HUES64 (cell line): ENCODE results near the gene BANP.
"Not testable (repeated sequence)": the region's sequence is repeated elsewhere in the genome, so short reads cannot be mapped to it uniquely, and the experiment has no call there.

Experiments
- H3K27ac ChIP-seq: 2 replicates; pipeline ENCODE4 v1.7.0; 2013; ENCODE audit warnings: low read depth, low read length, inconsistent platforms
- H3K27me3 ChIP-seq: 2 replicates; pipeline ENCODE4 v1.6.1; 2013; ENCODE audit warnings: mild to moderate bottlenecking, low read length; ENCODE audit not compliant: insufficient read depth
- H3K36me3 ChIP-seq: 2 replicates; pipeline ENCODE4 v1.6.1; 2013; ENCODE audit warnings: mild to moderate bottlenecking, low read length; ENCODE audit not compliant: insufficient read depth
- H3K4me1 ChIP-seq: 2 replicates; pipeline ENCODE4 v1.6.1; 2013; ENCODE audit warnings: mild to moderate bottlenecking, low read length, moderate library complexity; ENCODE audit not compliant: insufficient read depth
- H3K4me3 ChIP-seq: 2 replicates; pipeline ENCODE4 v1.5.1; 2013; ENCODE audit warnings: mild to moderate bottlenecking, low read length, moderate library complexity
- H3K9ac ChIP-seq: 2 replicates; pipeline ENCODE4 v1.6.1; 2013; ENCODE audit warnings: mild to moderate bottlenecking, low read depth, low read length
- H3K9me3 ChIP-seq: 2 replicates; pipeline ENCODE4 v1.6.1; 2013; ENCODE audit warnings: low read depth, low read length; ENCODE audit not compliant: insufficient read depth
- WGBS: fragments of 150-250, 120-280 bp; methylation state at CpG from one replicate; pipeline ENCODE4 v1.1.7; 2013; ENCODE audit warnings: missing lambda C conversion rate; 5-methylcytosine and 5-hydroxymethylcytosine counted together

BANP gene

GRCh38 chr16:88037359-88037758 is 86.1 kb downstream of the BANP start:
- 100% methylated on average over 1 of the region's 10 CpGs for WGBS
- peaks cover 25% of the 10 kb centered on the region for H3K36me3 ChIP-seq
- H3K4me3 ChIP-seq, H3K9me3 ChIP-seq, H3K4me1 ChIP-seq, H3K9ac ChIP-seq, H3K27ac ChIP-seq, H3K27me3 ChIP-seq: not testable (repeated sequence)

DNA sequence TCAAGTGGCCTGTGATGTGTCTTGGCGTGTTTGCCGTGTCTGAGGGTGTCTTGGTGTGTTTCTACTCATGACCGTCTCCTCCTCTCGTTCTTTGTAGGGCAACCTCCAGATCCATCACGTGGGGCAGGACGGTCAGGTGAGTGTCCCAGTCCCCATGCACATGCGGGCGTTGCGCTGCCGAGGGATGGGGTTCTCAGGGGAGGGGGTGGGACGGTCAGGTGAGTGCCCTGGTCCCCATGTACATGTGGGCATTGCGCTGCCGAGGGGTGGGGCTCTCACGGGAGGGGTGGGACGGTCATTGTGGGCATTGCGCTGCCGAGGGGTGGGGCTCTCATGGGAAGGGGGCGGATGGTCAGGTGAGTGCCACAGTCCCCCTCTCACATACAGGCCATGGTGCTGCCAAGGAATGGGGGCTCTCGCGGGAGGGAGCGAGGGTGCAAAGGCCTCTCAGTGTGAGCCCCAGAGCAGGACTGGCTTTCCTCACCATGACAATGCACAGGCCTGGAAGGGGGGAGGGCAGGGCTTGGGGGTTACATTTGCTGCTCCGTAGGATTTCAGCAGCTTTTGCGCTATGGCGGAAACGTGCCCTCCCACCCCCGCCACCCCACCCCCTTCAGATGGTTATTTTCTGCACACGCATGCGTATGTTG is 86.8 kb downstream of the BANP start:
- H3K4me3 ChIP-seq, H3K27me3 ChIP-seq, H3K9ac ChIP-seq, H3K9me3 ChIP-seq, H3K27ac ChIP-seq, H3K4me1 ChIP-seq: not testable (repeated sequence)
- peaks cover 25% of the 10 kb centered on the region for H3K36me3 ChIP-seq
- 93% methylated on average over 27 of the region's 28 CpGs for WGBS

- not testable (repeated sequence) for H3K27ac ChIP-seq, H3K9me3 ChIP-seq, H3K4me1 ChIP-seq, H3K4me3 ChIP-seq, H3K27me3 ChIP-seq, H3K9ac ChIP-seq
- 94% methylated on average over 9 of the region's 9 CpGs for WGBS
- H3K36me3 ChIP-seq, result peaks cover 25% of the 10 kb centered on the region
These were observed 87.3 kb downstream of the BANP start for GRCh38 chr16:88038526-88038908.

- no peaks in the 10 kb centered on the region for H3K4me1 ChIP-seq
- H3K36me3 ChIP-seq, result peaks cover 24% of the 10 kb centered on the region
- no peak overlapping the region for H3K4me3 ChIP-seq
- no peaks in the 10 kb centered on the region for H3K9me3 ChIP-seq
- no peak overlapping the region for H3K9ac ChIP-seq
- H3K27ac ChIP-seq, result no peak overlapping the region
- H3K27me3 ChIP-seq, result no peaks in the 10 kb centered on the region
- 95% methylated on average over 11 of the region's 11 CpGs for WGBS
These were observed 88.4 kb downstream of the BANP start for GRCh38 chr16:88039591-88039990.

DNA sequence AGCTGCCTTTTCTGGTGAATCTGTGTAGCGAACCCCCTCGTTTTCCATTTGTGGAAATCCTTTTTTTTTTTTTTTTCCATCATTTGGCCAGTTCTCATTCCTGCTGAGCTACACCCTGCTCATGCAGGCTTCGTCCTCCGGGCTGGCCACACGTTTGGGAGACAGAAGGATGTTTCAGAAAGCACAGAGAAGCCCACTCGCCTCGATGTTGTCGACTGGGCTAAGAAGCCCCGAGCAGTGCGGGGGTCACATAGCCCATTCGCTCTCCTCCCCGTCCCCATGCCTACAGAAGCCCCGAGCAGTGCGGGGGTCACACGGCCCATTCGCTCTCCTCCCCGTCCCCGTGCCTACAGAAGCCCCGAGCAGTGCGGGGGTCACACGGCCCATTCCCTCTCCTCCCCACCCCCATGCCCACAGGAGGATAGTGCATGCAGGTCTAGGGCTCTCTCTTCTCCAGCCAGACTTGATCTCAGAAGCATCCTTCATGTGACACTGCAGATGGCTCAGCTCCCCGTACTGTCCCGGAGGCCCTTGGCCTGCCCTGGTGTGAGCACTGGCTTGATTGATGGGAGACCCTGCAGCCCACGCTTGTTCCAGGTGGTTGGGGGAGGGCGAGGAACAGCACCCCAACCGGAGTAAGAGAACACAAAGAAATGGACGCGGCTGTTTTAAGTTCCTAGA is 89.1 kb downstream of the BANP start:
- H3K27me3 ChIP-seq, H3K4me3 ChIP-seq, H3K9me3 ChIP-seq, H3K4me1 ChIP-seq, H3K27ac ChIP-seq, H3K9ac ChIP-seq: not testable (repeated sequence)
- peaks cover 17% of the 10 kb centered on the region for H3K36me3 ChIP-seq
- 91% methylated on average over 28 of the region's 28 CpGs for WGBS

GRCh38 chr16:88040877-88041244 is 89.6 kb downstream of the BANP start:
- not testable (repeated sequence) for H3K27me3 ChIP-seq, H3K4me3 ChIP-seq, H3K27ac ChIP-seq, H3K9ac ChIP-seq, H3K4me1 ChIP-seq, H3K9me3 ChIP-seq
- H3K36me3 ChIP-seq, result peaks cover 12% of the 10 kb centered on the region
- WGBS, result 95% methylated on average over 5 of the region's 5 CpGs

- H3K27me3 ChIP-seq, H3K4me3 ChIP-seq, H3K36me3 ChIP-seq, H3K9ac ChIP-seq, H3K27ac ChIP-seq, H3K4me1 ChIP-seq, H3K9me3 ChIP-seq: not testable (repeated sequence)
- 97% methylated on average over 11 of the region's 11 CpGs for WGBS
These were observed 90.3 kb downstream of the BANP start for GRCh38 chr16:88041506-88041905.

- not testable (repeated sequence) for H3K27me3 ChIP-seq, H3K4me1 ChIP-seq, H3K9ac ChIP-seq, H3K36me3 ChIP-seq, H3K27ac ChIP-seq, H3K4me3 ChIP-seq, H3K9me3 ChIP-seq
- WGBS, result 94% methylated on average over 18 of the region's 18 CpGs
These were observed 90.8 kb downstream of the BANP start for GRCh38 chr16:88041986-88042562.

GRCh38 chr16:88043208-88043910 is 92.1 kb downstream of the BANP start:
- not testable (repeated sequence) for H3K9me3 ChIP-seq, H3K27ac ChIP-seq, H3K4me1 ChIP-seq, H3K4me3 ChIP-seq, H3K27me3 ChIP-seq, H3K9ac ChIP-seq
- peaks cover 11% of the 10 kb centered on the region for H3K36me3 ChIP-seq
- WGBS, result 88% methylated on average over 7 of the region's 8 CpGs

GRCh38 chr16:88044121-88044581 is 92.9 kb downstream of the BANP start:
- not testable (repeated sequence) for H3K9me3 ChIP-seq, H3K27me3 ChIP-seq, H3K4me3 ChIP-seq, H3K27ac ChIP-seq, H3K9ac ChIP-seq, H3K4me1 ChIP-seq
- H3K36me3 ChIP-seq, result peaks cover 14% of the 10 kb centered on the region
- 97% methylated on average over 14 of the region's 14 CpGs for WGBS

GRCh38 chr16:88045361-88045760 is 94.1 kb downstream of the BANP start:
- H3K9me3 ChIP-seq, H3K4me1 ChIP-seq, H3K9ac ChIP-seq, H3K4me3 ChIP-seq, H3K27me3 ChIP-seq, H3K27ac ChIP-seq: not testable (repeated sequence)
- H3K36me3 ChIP-seq, result peaks cover 19% of the 10 kb centered on the region
- 96% methylated on average over 8 of the region's 11 CpGs for WGBS
